ENCODE measurements around the gene RBM18. TPM values are rescaled to one million over a fixed set of nuclear protein-coding genes. Genes with fewer than 3 reads are reported as not detected.

The RBM18 gene
- total RNA-seq, 1 experiment from 2014 or later: 17.6 TPM

GRCh38 chr9:122200960-122201595 lies 63.6 kb downstream of the RBM18 start:
- Histone ChIP-seq H3K4me1 (replicated peaks) (peaks cover 8% of the 10 kb centered on the region), H3K4me3 (no peak overlapping the region), H3K27ac (no peak overlapping the region), H3K9me3 (replicated peaks) (no peaks in the 10 kb centered on the region), H3K36me3 (no peaks in the 10 kb centered on the region), H3K27me3 (replicated peaks) (no peaks in the 10 kb centered on the region)
- no peak for DNase-seq (ENCODE audit: low read depth in 1 of 2, low spot score in 2 of 2)

- H3K27ac ChIP-seq: no peak overlapping the region
- no peaks in the 10 kb centered on the region for H3K27me3 ChIP-seq (replicated peaks)
- no peaks in the 10 kb centered on the region for H3K4me1 ChIP-seq (replicated peaks)
- no peaks in the 10 kb centered on the region for H3K9me3 ChIP-seq (replicated peaks)
- no peak overlapping the region for H3K4me3 ChIP-seq
- no peaks in the 10 kb centered on the region for H3K36me3 ChIP-seq
- no peak for DNase-seq (ENCODE audit: low read depth in 1 of 2, low spot score in 2 of 2)
Measured at GRCh38 chr9:122197882-122198281, 66.8 kb downstream of the RBM18 start.

- Histone ChIP-seq H3K9me3 (replicated peaks) (no peaks in the 10 kb centered on the region), H3K27me3 (replicated peaks) (no peaks in the 10 kb centered on the region), H3K4me3 (no peak overlapping the region), H3K4me1 (replicated peaks) (no peaks in the 10 kb centered on the region), H3K27ac (no peak overlapping the region), H3K36me3 (no peaks in the 10 kb centered on the region)
- no peak for DNase-seq (ENCODE audit: low read depth in 1 of 2, low spot score in 2 of 2)
Measured at GRCh38 chr9:122197426-122197825, 67.2 kb downstream of the RBM18 start.

GRCh38 chr9:122195875-122196274 lies 68.8 kb downstream of the RBM18 start:
- Histone ChIP-seq H3K9me3 (replicated peaks) (no peaks in the 10 kb centered on the region), H3K4me1 (replicated peaks) (no peaks in the 10 kb centered on the region), H3K27ac (no peak overlapping the region), H3K36me3 (no peaks in the 10 kb centered on the region), H3K27me3 (replicated peaks) (no peaks in the 10 kb centered on the region), H3K4me3 (no peak overlapping the region)
- no peak for DNase-seq (ENCODE audit: low read depth in 1 of 2, low spot score in 2 of 2)

- no peak for DNase-seq (ENCODE audit: low read depth in 1 of 2, low spot score in 2 of 2)
- no peaks in the 10 kb centered on the region for H3K36me3 ChIP-seq
- no peaks in the 10 kb centered on the region for H3K9me3 ChIP-seq (replicated peaks)
- H3K27me3 ChIP-seq (replicated peaks): no peaks in the 10 kb centered on the region
- no peaks in the 10 kb centered on the region for H3K4me1 ChIP-seq (replicated peaks)
- no peak overlapping the region for H3K27ac ChIP-seq
- no peak overlapping the region for H3K4me3 ChIP-seq
Measured at GRCh38 chr9:122193651-122194050, 71.0 kb downstream of the RBM18 start.

GRCh38 chr9:122192914-122193525 lies 71.6 kb downstream of the RBM18 start:
- DNase-seq (ENCODE audit: low read depth in 1 of 2, low spot score in 2 of 2): no peak
- H3K27ac ChIP-seq: no peak overlapping the region
- no peaks in the 10 kb centered on the region for H3K9me3 ChIP-seq (replicated peaks)
- no peaks in the 10 kb centered on the region for H3K36me3 ChIP-seq
- no peak overlapping the region for H3K4me3 ChIP-seq
- H3K27me3 ChIP-seq (replicated peaks): no peaks in the 10 kb centered on the region
- no peaks in the 10 kb centered on the region for H3K4me1 ChIP-seq (replicated peaks)

GRCh38 chr9:122192261-122192875 lies 72.3 kb downstream of the RBM18 start:
- no peaks in the 10 kb centered on the region for H3K27me3 ChIP-seq (replicated peaks)
- no peak for DNase-seq (ENCODE audit: low read depth in 1 of 2, low spot score in 2 of 2)
- H3K9me3 ChIP-seq (replicated peaks): no peaks in the 10 kb centered on the region
- H3K27ac ChIP-seq: no peak overlapping the region
- no peaks in the 10 kb centered on the region for H3K4me1 ChIP-seq (replicated peaks)
- H3K36me3 ChIP-seq: no peaks in the 10 kb centered on the region
- no peak overlapping the region for H3K4me3 ChIP-seq

GRCh38 chr9:122191584-122191983 lies 73.1 kb downstream of the RBM18 start:
- Histone ChIP-seq H3K27ac (no peak overlapping the region), H3K27me3 (replicated peaks) (no peaks in the 10 kb centered on the region), H3K36me3 (no peaks in the 10 kb centered on the region), H3K4me1 (replicated peaks) (no peaks in the 10 kb centered on the region), H3K9me3 (replicated peaks) (no peaks in the 10 kb centered on the region), H3K4me3 (no peak overlapping the region)
- DNase-seq (ENCODE audit: low read depth in 1 of 2, low spot score in 2 of 2): no peak

- Histone ChIP-seq H3K4me1 (replicated peaks) (no peaks in the 10 kb centered on the region), H3K9me3 (replicated peaks) (no peaks in the 10 kb centered on the region), H3K27ac (no peak overlapping the region), H3K27me3 (replicated peaks) (no peaks in the 10 kb centered on the region), H3K4me3 (no peak overlapping the region), H3K36me3 (no peaks in the 10 kb centered on the region)
- no peak for DNase-seq (ENCODE audit: low read depth in 1 of 2, low spot score in 2 of 2)
Measured at GRCh38 chr9:122190597-122191381, 73.9 kb downstream of the RBM18 start.

- no peak overlapping the region for H3K27ac ChIP-seq
- H3K9me3 ChIP-seq (replicated peaks): no peaks in the 10 kb centered on the region
- no peaks in the 10 kb centered on the region for H3K27me3 ChIP-seq (replicated peaks)
- no peaks in the 10 kb centered on the region for H3K36me3 ChIP-seq
- H3K4me3 ChIP-seq: no peak overlapping the region
- DNase-seq (ENCODE audit: low read depth in 1 of 2, low spot score in 2 of 2): no peak
- no peaks in the 10 kb centered on the region for H3K4me1 ChIP-seq (replicated peaks)
Measured at GRCh38 chr9:122188369-122188768, 76.3 kb downstream of the RBM18 start.

Other genes with a start within 250 kb of the RBM18 start
- 3.8 and 5.5 TPM in 2 replicates for gene TTLL11, start 171.5 kb downstream of the RBM18 start, total RNA-seq (2014; rRNA removed; shearing (Covaris generic))
- 38.5 and 47.8 TPM in 2 replicates for gene NDUFA8, start 105.1 kb downstream of the RBM18 start, total RNA-seq (2014; rRNA removed; shearing (Covaris generic))
- gene MORN5, start 104.9 kb downstream of the RBM18 start, total RNA-seq (2014; rRNA removed; shearing (Covaris generic)): not detected in 2 replicates
- 4.6 and 6.4 TPM in 2 replicates for gene LHX6, start 35.9 kb downstream of the RBM18 start, total RNA-seq (2014; rRNA removed; shearing (Covaris generic))
- 21.8 and 26.6 TPM in 2 replicates for gene MRRF, start within 50 bp of the RBM18 start, total RNA-seq (2014; rRNA removed; shearing (Covaris generic))
- 0.39 and 0.97 TPM in 2 replicates for gene PTGS1, start 106.2 kb upstream of the RBM18 start, total RNA-seq (2014; rRNA removed; shearing (Covaris generic))
- gene OR1J1, start 213.1 kb upstream of the RBM18 start, total RNA-seq (2014; rRNA removed; shearing (Covaris generic)): not detected in 2 replicates
- not detected in 2 replicates for gene OR1J2, start 246.0 kb upstream of the RBM18 start, total RNA-seq (2014; rRNA removed; shearing (Covaris generic))